Breast epithelium (tissue), 3 donors: ENCODE results near the gene CAVIN3.
"Not testable (repeated sequence)": the region's sequence is repeated elsewhere in the genome, so short reads cannot be mapped to it uniquely, and the experiment has no call there.

Source experiments
- POLR2AphosphoS5 ChIP-seq, 3 donors: sonication (generic); formaldehyde crosslinking; IDR thresholded peaks; one replicate each; pipeline ENCODE4 v1.6.1; 2017; ENCODE audit warnings: antibody characterized with exemption in 3 of 3
- TF ChIP-seq, protein P1 (sequence below), 3 donors: fragments of 450-650 bp; IDR thresholded peaks; one replicate each; pipeline ENCODE4 v1.5.1; 2016 to 2017; ENCODE audit warnings: antibody characterized with exemption in 3 of 3, mild to moderate bottlenecking in 3 of 3, moderate library complexity in 3 of 3

DNA sequence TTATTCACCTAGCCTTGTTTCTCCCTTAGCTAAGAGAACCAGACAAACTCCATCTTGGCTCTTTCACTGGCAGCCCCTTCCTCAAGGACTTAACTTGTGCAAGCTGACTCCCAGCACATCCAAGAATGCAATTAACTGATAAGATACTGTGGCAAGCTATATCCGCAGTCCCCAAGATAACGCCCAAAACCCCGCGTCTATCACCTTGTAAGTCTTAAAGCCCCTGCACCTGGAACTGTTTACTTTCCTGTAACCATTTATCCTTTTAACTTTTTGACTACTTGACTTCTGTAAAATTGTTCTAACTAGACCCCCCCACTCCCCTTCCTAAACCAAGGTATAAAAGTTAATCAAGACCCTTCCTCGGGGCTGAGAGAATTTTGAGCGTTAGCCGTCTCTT lies 39.5 kb downstream of the CAVIN3 start:
- TF ChIP-seq POLR2AphosphoS5 (IDR thresholded peaks at IDR 0.05) = not testable (repeated sequence)
- TF ChIP-seq, protein P1, sequence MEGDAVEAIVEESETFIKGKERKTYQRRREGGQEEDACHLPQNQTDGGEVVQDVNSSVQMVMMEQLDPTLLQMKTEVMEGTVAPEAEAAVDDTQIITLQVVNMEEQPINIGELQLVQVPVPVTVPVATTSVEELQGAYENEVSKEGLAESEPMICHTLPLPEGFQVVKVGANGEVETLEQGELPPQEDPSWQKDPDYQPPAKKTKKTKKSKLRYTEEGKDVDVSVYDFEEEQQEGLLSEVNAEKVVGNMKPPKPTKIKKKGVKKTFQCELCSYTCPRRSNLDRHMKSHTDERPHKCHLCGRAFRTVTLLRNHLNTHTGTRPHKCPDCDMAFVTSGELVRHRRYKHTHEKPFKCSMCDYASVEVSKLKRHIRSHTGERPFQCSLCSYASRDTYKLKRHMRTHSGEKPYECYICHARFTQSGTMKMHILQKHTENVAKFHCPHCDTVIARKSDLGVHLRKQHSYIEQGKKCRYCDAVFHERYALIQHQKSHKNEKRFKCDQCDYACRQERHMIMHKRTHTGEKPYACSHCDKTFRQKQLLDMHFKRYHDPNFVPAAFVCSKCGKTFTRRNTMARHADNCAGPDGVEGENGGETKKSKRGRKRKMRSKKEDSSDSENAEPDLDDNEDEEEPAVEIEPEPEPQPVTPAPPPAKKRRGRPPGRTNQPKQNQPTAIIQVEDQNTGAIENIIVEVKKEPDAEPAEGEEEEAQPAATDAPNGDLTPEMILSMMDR (IDR thresholded peaks at IDR 0.05) = not testable (repeated sequence)
